ENCODE data around the gene TEP1. TPM values are rescaled to one million over a fixed set of nuclear protein-coding genes. Genes with fewer than 3 reads are reported as not detected.
"Not testable (repeated sequence)": the region's sequence is repeated elsewhere in the genome, so short reads cannot be mapped to it uniquely, and the experiment has no call there.

TEP1 gene
- total RNA-seq, 1 donor from 2014 or later = 9.7 TPM

DNA sequence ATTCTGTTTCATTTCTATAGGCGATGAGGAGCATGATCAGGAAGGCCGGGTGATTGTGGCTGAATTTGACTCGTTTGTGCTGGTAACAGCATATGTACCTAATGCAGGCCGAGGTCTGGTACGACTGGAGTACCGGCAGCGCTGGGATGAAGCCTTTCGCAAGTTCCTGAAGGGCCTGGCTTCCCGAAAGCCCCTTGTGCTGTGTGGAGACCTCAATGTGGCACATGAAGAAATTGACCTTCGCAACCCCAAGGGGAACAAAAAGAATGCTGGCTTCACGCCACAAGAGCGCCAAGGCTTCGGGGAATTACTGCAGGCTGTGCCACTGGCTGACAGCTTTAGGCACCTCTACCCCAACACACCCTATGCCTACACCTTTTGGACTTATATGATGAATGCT, 43.7 kb upstream of the TEP1 start:
- DNase-seq = no peak
- Histone ChIP-seq H3K4me1 (peaks cover 77% of the 10 kb centered on the region), H3K4me3 (no peak overlapping the region), H3K27me3 (ENCODE audit: low read depth) (no peaks in the 10 kb centered on the region), H3K36me3 (peaks cover 45% of the 10 kb centered on the region), H3K9me3 (replicated peaks) (no peaks in the 10 kb centered on the region), H3K27ac (replicated peaks) (no peak overlapping the region)
- TF ChIP-seq, protein P1, sequence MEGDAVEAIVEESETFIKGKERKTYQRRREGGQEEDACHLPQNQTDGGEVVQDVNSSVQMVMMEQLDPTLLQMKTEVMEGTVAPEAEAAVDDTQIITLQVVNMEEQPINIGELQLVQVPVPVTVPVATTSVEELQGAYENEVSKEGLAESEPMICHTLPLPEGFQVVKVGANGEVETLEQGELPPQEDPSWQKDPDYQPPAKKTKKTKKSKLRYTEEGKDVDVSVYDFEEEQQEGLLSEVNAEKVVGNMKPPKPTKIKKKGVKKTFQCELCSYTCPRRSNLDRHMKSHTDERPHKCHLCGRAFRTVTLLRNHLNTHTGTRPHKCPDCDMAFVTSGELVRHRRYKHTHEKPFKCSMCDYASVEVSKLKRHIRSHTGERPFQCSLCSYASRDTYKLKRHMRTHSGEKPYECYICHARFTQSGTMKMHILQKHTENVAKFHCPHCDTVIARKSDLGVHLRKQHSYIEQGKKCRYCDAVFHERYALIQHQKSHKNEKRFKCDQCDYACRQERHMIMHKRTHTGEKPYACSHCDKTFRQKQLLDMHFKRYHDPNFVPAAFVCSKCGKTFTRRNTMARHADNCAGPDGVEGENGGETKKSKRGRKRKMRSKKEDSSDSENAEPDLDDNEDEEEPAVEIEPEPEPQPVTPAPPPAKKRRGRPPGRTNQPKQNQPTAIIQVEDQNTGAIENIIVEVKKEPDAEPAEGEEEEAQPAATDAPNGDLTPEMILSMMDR (IDR thresholded peaks at IDR 0.05; ENCODE audit: borderline replicate concordance) = no peak
- intact Hi-C loops (cut with micrococcal nuclease) = no loop called here

DNA sequence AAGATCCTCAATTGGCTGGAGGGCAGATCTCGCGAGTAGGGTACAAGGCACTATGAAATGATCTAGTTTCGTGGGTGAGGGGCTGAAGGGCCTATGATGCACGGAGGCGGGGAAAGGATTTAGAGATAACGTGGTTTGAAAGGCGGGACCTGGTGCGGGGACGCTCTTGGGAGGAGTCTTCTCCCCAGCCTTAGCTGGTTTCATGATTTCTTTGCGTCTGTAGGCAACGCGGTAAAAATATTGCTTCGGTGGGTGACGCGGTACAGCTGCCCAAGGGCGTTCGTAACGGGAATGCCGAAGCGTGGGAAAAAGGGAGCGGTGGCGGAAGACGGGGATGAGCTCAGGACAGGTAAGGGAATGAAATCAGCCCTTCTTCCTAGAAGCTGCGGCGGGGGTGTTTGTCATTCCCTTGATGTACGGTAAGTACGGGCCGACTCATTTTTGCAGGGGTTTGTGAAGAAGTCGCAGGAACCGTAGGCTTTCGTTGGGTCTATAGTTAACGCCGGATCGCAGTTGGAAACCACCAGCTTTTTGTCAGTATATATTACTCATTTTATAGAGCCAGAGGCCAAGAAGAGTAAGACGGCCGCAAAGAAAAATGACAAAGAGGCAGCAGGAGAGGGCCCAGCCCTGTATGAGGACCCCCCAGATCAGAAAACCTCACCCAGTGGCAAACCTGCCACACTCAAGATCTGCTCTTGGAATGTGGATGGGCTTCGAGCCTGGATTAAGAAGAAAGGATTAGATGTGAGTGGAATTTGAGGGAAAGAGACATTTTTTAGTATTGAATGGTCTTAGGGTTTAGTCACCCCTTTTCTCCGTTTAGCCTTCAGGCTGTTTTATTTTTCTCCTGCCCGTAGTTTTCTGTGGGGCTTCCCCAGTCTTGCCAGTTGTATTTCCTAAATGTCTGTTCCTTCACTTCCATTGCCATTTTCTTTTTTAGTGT, 42.3 kb upstream of the TEP1 start:
- no peak for DNase-seq
- H3K4me1 ChIP-seq = peaks cover 71% of the 10 kb centered on the region

DNA sequence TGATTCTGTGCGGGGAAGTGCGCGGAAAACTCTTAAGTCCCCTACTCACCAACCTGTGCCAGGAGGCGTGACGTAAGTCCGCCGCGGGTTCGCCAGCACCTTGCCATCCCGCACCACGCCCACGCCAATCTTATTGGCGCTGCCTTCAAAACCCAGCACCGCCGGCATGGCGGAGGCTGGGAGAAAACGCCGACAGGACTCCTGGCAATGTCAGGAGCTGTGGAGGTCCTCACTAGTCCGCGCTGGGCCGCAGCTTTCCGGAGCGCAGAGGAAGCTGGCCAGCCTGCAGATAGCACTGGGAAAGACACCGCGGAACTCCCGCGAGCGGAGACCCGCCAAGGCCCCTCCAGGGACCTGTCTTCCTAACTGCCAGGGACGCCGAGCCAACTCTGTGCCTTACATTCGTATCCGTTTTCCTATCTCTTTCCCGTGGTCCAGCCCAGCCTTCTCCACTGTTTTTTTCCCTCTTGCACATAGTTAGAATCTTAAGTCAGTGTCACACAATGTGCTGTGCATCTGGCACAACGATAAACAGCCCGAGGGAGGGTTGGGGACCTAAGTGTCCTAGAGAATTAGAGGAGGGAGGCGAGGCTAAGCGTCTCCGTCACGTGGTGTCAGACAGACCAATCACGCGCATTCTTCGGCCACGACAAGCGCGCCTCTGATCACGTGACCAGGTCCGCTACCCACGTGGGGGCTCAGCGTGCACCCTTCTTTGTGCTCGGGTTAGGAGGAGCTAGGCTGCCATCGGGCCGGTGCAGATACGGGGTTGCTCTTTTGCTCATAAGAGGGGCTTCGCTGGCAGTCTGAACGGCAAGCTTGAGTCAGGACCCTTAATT, 41.4 kb upstream of the TEP1 start, which contains the start of the genes APEX1 and OSGEP:
Gene APEX1 (plus strand): TSS at position 711 of the 839 bp plus-strand sequence. CDS start 420 bp downstream, outside the sequence.
Gene OSGEP (minus strand): TSS at position 297 of the 839 bp plus-strand sequence. CDS start 129 bp downstream, at position 168.
- Histone ChIP-seq H3K36me3 (peaks cover 67% of the 10 kb centered on the region), H3K27me3 (ENCODE audit: low read depth) (no peaks in the 10 kb centered on the region), H3K4me1 (peaks cover 62% of the 10 kb centered on the region), H3K27ac (replicated peaks) (peak within 1 kb of the TSS; percentile 97), H3K9me3 (replicated peaks) (no peaks in the 10 kb centered on the region), H3K4me3 (peak within 1 kb of the TSS; percentile 78)
- intact Hi-C loops (cut with micrococcal nuclease) = no loop called here
- TF ChIP-seq, protein P1 (IDR thresholded peaks at IDR 0.05; ENCODE audit: borderline replicate concordance) = no peak
- DNase-seq = peak; percentile 98

More for the DNA sequence above, 42.3 kb upstream of the TEP1 start:
- no peaks in the 10 kb centered on the region for H3K9me3 ChIP-seq (replicated peaks)
- intact Hi-C loops (cut with micrococcal nuclease) = no loop called here
- no peaks in the 10 kb centered on the region for H3K27me3 ChIP-seq (ENCODE audit: low read depth)
- H3K27ac ChIP-seq (replicated peaks) = peak overlapping the region; percentile 97
- TF ChIP-seq, protein P1 (IDR thresholded peaks at IDR 0.05; ENCODE audit: borderline replicate concordance) = no peak
- peak overlapping the region; percentile 78 for H3K4me3 ChIP-seq
- H3K36me3 ChIP-seq = peaks cover 58% of the 10 kb centered on the region

DNA sequence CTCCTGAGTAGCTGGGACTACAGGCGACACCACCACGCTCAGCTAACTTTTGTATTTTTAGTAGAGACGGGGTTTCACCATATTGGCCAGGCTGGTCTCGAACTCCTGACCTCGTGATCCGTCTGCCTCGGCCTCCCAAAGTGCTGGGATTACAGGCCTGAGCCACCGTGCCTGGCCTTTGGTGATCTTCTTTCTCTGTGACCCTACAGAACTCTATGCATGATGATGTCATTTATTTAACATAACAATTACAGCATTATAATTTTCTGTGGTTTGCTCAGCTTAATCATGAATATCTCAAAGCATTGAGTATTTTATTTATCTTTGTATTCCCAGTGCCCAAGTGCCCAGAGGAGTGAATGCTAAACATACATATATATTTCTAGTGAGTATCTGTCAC, 39.5 kb upstream of the TEP1 start:
- H3K27ac ChIP-seq (replicated peaks); H3K27me3 ChIP-seq (ENCODE audit: low read depth); H3K9me3 ChIP-seq (replicated peaks); intact Hi-C loops (cut with micrococcal nuclease); H3K4me3 ChIP-seq; DNase-seq: not testable (repeated sequence)
- peaks cover 44% of the 10 kb centered on the region for H3K4me1 ChIP-seq
- peaks cover 67% of the 10 kb centered on the region for H3K36me3 ChIP-seq

DNA sequence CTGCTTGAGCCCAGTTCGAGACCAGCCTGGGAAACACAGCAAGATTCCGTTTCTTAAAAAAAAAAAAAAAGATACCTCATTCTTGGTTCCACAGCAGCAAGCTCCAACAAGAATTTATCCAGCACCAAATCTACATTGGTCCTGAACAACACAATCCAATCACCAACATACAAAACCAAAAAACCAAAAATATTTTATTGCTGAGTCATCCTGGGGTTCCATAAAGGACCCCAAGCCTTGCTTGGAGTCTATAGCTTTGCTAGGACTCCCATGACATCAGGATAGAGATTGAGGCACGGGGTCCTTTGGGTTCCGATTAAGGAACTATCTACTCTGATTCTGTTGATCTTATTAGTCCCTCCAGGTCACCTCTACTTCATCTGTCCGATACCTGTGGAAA, 33.6 kb upstream of the TEP1 start:
- H3K27me3 ChIP-seq (ENCODE audit: low read depth) = no peaks in the 10 kb centered on the region
- no peak overlapping the region for H3K4me3 ChIP-seq
- no peaks in the 10 kb centered on the region for H3K4me1 ChIP-seq
- TF ChIP-seq, protein P1 (IDR thresholded peaks at IDR 0.05; ENCODE audit: borderline replicate concordance) = no peak
- no peak for DNase-seq
- intact Hi-C loops (cut with micrococcal nuclease) = no loop called here
- H3K36me3 ChIP-seq = peaks cover 66% of the 10 kb centered on the region
- no peaks in the 10 kb centered on the region for H3K9me3 ChIP-seq (replicated peaks)
- no peak overlapping the region for H3K27ac ChIP-seq (replicated peaks)

DNA sequence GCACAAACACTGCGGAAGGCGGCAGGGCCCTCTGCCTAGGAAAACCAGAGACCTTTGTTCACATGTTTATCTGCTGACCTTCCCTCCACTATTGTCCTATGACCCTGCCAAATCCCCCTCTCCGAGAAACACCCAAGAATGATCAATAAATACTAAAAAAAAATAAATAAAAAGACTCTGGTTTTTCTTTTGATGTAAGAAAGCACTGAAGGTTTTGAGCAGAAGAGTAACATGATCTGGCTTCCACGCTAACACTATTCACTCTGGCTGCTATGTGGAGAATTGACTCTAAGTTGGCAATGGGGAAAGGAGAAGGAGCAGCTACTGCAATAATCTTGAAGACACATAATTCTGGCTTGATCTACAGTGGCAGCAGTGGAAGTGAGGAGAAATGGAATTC, 30.3 kb upstream of the TEP1 start:
- H3K9me3 ChIP-seq (replicated peaks); H3K4me1 ChIP-seq; intact Hi-C loops (cut with micrococcal nuclease); DNase-seq; H3K4me3 ChIP-seq; H3K27ac ChIP-seq (replicated peaks); H3K27me3 ChIP-seq (ENCODE audit: low read depth): not testable (repeated sequence)
- H3K36me3 ChIP-seq = peaks cover 33% of the 10 kb centered on the region
